GM19463 (cell line): Measurements from ENCODE around the gene SMARCA4.
"Not testable (repeated sequence)": the region's sequence is repeated elsewhere in the genome, so short reads cannot be mapped to it uniquely, and the experiment has no call there.

ENCODE experiments used
- ATAC-seq: cut with Tn5 transposase; IDR thresholded peaks from one replicate; pipeline ENCODE4 v1.9.1; 2021; ENCODE audit warnings: mild to moderate bottlenecking, moderate library complexity; ENCODE audit not compliant: unreplicated experiment

SMARCA4 gene

DNA sequence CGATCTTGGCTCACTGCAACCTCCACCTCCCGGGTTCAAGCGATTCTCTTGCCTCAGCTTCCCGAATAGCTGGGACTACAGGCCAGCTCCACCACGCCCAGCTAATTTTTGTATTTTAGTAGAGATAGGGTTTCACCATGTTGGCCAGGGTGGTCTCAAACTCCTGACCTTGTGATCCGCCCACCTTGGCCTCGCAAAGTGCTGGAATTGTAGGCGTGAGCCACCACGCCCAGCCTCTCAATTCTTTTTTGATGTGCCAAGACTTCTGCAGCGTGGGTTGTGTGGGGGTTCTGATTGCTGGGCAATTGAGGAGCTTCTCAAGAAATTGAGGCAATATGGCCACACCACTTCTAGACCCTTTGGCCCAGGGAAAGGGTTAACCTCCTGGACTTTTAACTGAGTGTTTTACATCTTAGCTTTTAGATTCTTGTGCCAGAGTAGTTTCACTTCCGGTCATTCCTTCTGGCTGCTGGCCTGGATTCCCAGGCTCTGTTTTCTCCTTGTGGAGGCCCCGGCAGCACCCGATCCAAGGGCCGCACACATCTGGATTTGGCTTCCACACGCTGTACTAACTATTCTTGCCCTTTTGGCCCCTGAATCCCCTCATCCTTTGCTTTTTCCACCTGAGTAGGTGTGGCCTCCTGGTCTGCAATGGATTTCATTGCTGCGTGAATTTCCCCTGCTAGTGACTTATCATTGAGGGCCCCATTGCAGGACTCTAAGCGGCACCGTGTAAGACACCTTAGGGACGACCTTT lies 14.7 kb downstream of the SMARCA4 start:
- ATAC-seq, result no peak

DNA sequence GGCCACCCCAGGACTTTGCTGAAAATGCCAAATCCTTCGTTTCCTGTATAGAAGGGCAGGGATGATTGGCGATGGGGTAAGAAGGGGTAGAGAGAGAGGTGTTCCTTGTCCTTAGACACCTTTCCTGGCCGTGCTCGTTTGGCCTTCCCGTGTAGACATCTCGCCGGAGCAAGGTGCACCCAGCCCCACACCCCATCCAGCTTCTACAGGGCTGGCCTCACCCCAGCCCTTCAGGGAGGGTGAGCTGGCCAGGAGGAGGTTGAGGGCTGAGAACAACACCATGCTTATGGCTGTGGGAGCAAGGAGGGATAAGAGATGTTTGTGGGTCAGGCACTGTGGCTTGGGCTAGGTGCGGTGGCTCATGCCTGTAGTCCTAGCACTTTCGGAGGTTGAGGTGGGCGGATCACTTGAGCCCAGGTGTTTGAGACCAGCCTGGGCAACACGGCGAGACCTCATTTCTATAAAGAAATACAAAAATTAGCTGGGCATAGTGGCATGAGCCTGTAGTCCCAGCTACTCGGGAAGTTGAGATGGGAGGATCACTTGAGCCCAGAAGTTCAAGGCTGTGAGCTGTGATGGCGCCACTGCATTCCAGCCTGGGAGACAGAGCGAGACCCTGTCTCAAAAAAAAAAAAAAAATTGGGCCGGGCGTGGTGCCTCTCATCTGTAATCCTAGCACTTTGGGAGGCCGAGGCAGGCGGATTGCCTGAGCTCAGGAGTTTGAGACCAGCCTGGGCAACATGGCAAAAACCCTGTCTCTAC lies 15.5 kb downstream of the SMARCA4 start:
- no peak for ATAC-seq

DNA sequence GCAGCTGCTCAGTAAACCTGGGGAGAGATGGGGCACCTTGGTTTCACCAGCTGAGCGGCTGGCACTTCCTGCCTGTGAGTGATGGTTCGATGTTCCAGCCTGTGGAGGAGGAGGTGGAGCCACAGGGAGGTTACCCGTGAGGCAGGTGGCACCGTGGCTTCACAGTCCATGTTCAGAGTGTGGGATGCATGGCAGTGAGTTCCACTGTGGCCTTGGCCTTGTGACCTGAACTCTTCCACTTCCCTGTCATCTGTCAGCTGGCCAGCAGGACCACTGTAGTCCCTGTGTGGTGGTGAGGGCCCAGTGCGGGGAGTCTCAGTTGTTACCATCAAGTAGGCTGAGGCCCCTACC lies 16.9 kb downstream of the SMARCA4 start:
- no peak for ATAC-seq

DNA sequence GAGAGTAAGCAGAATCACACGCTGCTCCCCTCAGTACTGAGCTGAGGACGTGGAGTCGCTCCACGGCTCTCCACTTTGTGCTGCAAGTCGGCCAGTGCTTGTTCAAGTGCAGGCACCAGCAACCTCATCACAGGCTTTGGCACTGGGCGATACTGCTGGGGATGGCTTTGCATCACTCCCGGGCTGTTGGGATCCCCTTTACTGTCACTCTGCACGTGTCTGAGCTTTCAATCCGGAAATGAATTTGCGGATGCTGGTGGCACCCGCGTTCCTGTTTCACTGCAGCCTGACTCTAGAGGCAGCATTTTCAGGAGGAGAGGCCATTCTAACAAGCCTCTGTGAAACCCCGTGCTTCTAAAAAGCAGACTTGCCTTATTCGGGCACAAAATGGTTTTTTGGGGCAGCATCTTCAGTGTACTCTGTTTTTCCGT lies 19.1 kb downstream of the SMARCA4 start:
- ATAC-seq, result no peak

DNA sequence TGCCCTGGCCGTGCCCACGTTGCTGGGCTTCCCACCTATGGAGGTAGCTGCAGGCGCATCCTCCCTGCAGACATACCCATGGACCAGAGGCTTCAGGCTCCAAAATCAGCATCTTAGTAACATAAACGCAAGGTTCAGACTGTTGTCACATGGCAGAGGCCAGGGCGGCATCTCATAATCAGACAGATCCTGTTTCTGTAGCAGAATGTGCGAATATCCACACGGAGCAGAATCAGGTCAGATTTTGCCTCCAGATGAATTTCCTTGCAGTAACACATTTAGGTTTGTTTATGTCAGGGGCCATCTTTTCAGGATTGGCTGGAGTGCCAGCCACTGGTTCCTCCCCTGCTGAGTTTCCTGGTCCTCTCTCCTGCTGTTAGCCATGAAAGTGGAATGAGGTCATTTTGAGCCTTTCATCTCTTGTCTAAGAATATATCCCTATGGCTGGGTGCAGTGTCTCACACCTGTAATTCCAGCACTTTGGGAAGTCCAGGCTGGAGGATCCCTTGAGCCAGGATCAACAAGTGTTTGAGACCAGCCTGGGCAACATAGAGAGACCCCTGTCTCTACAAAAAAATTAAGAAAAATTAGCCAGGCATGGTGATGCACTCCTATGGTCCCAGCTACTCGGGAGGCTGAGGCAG lies 20.5 kb downstream of the SMARCA4 start:
- ATAC-seq, result no peak

DNA sequence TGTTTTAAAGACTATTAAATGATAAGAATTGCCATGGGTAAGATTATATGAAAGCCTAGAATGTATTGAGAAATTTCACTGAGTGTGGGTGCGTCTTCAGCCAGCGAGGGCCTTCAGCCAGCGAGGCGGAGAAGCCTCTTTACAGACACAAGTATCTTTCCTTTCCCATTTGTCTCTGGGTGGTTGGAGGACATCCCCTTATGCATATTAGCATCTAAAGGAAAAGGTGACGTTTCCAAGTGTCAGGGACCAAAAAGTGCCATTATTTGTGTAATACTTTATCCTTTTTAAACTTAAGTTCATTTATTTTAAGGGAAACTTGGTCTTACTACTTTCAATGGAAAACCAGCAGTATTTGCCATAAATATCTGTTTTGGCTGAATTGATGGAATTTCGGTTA lies 22.2 kb downstream of the SMARCA4 start:
- ATAC-seq, result no peak

DNA sequence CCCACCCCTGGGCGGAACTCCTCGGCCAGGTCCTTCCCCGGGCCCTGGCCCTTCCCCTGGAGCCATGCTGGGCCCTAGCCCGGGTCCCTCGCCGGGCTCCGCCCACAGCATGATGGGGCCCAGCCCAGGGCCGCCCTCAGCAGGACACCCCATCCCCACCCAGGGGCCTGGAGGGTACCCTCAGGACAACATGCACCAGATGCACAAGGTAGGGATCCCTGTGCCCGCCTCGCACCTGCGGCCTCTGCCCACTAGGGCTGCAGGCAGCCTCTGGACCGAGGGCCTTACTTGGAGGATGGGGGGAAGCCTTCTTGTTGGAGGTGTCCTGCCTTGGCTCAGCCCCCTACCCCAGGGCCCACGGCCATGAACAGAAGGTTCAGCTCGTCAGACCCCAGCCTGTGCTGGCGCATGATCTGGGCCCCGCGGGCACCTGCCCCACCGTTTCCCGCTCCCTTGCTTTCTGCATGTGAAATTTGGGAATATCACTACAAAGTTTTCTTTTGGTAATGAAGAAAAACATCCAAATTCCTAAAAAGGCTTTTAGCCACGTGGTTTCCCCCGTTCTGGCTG lies 23.4 kb downstream of the SMARCA4 start:
- no peak for ATAC-seq

DNA sequence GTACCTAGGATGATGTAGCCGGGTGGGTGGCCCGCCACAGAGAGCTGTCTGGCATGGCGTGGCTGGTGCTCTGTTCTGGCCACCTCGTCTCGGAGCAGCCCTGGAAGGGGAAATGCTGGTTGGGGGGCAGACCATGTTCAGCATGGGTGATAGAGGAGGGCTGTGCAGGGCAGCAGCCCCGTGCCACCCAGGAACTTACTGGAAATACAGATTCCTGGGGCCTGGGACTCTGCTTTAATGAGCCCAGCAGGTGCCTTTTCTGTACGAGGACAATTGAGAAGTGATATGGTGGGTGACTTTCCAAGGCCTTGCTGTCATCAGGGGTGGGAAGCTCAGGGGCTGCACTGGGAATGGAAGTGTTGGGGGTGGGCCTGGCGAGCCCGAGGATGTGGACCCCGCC lies 24.7 kb downstream of the SMARCA4 start:
- ATAC-seq, result no peak

DNA sequence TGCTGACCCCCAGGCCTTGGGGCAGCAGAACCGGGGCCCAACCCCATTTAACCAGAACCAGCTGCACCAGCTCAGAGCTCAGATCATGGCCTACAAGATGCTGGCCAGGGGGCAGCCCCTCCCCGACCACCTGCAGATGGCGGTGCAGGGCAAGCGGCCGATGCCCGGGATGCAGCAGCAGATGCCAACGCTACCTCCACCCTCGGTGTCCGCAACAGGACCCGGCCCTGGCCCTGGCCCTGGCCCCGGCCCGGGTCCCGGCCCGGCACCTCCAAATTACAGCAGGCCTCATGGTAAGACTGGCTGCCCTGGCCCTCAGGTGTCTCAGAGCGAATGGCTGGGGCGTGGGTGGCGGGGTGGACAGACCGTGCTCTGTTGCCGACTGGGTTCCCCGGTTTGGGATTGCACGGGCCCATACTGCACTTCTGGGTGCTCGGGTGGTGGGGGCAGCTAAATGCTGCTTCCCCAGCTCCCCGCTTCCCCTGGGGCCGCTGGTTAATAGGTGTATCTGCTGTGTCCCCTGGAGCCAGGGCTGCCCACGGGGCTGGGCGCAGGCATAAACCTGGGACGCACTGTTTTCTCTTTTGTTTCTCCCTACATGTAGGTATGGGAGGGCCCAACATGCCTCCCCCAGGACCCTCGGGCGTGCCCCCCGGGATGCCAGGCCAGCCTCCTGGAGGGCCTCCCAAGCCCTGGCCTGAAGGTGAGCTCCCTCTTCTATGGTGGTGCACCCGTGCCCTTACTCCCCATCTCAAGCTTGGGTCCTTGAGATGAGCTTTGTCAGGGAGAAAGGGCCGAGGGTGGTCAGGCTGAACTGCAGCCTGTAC lies 25.7 kb downstream of the SMARCA4 start:
- no peak for ATAC-seq

DNA sequence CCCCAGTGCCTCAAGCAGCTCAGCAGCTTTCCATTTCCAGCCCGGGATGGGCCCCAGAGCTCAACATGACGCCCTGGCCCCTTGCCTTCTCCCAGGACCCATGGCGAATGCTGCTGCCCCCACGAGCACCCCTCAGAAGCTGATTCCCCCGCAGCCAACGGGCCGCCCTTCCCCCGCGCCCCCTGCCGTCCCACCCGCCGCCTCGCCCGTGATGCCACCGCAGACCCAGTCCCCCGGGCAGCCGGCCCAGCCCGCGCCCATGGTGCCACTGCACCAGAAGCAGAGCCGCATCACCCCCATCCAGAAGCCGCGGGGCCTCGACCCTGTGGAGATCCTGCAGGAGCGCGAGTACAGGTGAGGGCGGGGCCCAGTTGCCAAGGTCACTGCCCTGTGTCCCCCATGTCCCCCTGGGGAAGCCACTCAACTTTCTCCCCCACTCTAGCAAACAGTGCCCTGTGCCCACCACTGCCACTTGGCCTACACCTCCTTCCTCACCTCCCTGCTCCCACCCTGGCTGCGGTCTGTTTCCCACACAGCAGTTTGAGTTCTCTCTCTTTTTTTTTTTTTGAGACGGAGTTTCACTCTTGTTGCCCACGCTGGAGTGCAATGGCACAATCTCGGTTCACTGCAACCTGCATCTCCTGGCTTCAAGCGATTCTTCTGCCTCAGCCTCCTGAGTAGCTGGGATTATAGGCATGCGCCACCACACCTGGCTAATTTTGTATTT lies 26.9 kb downstream of the SMARCA4 start:
- no peak for ATAC-seq

DNA sequence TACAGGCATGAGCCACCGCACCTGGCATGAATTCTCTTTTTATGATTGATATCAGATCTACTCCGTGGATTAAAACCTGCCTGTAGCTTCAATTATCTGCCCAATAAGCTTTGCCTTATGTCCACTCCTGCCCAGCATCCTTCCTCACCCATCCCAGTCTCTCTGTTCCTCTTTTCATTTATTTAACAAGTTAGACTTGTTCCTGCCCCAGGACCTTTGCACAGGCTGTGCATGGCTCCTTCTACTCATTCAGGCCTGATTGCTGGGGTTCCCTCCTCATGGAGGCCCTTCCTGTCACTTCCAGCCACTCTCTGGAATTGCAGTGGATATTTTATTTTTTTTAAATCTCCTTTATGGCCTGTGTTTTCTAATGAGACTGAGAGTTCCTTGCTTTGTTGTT lies 27.6 kb downstream of the SMARCA4 start:
- no peak for ATAC-seq

DNA sequence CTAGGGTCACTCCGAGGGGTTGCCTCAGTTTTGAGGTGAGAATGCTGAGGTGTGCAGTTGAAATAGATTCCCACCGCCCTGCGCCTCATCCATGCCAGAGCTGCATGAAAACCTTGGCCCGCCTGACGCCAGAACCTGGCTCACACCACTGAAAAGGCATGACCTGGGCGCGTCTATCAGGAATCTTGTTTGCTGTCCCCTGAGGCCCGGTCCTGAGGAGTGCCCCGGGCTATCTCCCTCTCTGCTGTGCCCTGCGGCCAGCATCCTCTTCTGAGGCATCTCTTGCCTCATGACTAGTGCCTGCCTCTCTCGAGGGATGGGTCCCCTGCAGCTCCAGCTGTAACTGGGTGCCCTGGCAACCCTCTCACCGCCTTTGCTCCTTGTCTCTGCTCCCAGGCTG lies 28.1 kb downstream of the SMARCA4 start:
- ATAC-seq, result no peak

DNA sequence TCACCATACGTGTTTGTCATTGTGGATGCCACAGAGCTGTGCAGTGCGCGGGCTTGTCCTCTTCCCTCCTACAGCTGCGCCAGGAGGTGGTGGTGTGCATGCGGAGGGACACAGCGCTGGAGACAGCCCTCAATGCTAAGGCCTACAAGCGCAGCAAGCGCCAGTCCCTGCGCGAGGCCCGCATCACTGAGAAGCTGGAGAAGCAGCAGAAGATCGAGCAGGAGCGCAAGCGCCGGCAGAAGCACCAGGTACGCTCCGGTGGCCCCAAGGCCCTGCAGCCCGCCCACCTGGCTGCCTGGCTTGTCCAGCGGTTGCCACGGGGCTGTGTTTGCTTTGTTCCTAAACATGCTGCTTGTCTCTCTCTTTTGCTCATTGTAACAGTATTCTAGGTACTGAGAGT lies 30.2 kb downstream of the SMARCA4 start:
- no peak for ATAC-seq

DNA sequence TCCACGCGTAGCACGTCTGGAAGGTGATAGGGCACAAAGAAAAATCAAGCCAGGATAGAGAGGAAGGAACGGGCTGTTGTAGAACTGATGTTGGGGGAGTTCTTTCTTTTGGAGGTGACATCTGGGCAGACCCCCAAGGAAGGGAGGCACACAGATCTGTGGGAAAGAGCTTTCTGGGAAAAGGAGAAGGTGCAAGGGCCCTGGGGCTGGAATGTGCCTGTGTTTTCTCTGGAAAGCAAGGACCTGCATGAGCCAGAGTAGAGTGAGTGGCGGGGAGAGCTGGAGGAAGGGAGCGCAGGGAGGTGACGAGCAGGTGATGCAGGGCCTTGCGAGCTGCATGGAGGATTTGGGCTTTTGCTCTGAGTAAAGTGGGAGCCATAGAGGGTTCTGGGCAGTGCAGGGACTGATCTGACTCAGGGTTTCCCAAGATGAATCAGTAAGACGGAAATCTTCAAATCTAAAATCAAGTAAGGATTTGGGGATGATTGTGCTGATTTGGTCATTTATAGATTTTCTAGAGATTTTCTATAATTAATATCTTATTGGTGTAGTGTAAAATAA lies 30.8 kb downstream of the SMARCA4 start:
- no peak for ATAC-seq

DNA sequence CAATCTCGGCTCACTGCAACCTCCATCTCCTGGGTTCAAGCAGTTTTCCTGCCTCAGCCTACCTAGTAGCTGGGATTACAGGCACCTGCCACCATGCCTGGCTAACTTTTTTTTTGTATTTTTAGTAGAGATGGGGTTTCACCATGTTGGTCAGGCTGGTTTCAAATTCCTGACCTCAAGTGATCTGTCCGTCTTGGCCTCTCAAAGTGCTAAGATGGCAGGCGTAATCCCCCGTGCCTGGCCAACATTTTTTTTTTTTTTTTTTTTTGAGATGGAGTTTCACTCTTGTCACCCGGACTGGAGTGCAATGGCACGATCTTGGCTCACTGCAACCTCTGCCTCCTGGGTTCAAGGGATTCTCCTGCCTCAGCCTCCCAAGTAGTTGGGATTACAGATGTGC lies 31.3 kb downstream of the SMARCA4 start:
- not testable (repeated sequence) for ATAC-seq

DNA sequence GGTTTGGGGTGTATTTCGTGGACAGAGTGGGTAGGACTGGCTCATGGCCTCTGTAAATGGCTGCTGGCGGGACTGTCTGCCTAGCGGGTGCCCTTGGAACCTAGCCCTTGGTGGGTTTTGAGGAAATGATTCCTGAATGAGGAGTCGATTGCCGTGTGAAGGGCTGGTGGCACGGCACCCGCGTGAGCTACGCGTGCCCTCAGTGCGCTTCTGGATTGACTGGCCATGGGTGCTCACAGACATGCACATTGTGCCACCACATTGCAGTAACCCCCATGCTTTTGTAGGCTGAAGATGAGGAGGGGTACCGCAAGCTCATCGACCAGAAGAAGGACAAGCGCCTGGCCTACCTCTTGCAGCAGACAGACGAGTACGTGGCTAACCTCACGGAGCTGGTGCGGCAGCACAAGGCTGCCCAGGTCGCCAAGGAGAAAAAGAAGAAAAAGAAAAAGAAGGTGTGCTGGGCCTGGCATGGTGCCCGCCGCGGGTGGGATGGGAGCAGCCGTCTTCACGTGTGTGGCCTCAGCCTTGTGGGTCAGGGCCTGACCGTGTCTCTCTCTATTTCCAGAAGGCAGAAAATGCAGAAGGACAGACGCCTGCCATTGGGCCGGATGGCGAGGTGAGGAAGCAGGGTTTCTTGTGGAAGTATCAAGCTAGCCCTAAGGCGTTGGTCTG lies 35.2 kb downstream of the SMARCA4 start:
- ATAC-seq, result no peak

DNA sequence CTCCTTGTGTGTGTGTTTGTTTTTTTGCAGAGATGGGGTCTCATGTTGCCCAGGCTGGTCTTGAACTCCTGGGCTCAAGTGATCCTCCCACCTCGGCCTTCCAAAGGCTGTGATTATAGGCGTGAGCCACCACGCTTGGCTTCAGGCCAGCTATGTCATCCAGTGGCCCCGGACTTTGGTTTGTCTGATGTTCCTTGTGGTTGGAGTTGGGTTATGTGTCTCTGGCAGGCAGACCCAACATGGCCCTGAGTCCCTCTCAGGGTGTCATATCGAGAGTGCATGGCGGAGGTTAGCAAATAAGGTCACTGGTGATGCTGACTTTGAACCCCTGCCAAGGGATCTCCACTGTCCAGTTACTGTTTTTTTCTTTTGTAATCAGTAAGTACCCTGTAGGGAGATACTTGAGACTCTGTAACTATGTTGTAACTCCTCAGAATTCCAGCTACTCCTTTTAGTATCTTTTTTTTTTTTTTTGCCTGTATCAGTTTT lies 37.3 kb downstream of the SMARCA4 start:
- no peak for ATAC-seq

DNA sequence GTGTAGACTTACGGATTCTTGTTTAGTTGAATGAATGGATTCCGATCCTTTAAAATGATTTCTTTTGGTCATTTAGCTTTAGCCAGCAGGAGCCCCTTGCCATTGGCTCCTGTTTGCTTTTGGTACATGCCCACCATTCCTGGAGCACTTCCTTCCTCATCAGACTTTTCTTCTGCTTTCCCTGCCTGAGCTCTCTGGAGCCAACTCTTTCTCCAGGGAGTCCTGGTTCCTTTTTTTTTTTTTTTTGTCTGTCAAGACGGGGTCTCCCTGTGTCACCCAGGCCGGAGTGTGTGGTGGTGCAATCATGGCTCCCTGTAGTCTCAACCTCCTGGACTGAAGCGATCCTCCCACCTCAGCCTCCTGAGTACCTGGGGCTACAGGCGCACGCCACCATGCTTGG lies 37.8 kb downstream of the SMARCA4 start:
- no peak for ATAC-seq

DNA sequence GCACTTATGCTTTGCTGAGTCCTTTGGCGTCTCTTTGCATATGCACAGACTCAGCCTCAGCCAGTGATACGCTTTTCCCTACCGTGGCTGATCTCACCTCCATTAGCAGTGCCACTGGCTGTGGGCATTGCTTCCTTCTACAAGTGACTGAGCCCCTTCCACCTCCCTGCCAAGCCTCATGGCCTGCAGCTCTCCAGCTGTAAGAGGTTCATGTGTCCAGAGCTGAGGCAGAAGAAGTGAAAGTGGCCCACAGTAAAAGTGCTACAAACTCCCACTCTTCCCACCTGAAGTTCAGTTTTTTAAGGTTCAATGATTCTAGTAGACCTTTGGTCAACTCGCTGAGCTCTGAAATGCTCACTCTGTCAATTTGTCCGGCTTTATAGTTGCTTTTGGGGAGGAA lies 44.7 kb downstream of the SMARCA4 start:
- ATAC-seq, result no peak
